B cell (primary cell): ENCODE results near the gene SNX14. TPM values are rescaled to one million over a fixed set of nuclear protein-coding genes. Genes with fewer than 3 reads are reported as not detected.

Source experiments
- ATAC-seq: fragments of 200-7000 bp; cut with Tn5 transposase; one replicate; pipeline ENCODE4 v1.10.0; 2021; ENCODE audit warnings: low read depth, mild to moderate bottlenecking, moderate number of reproducible peaks, moderate library complexity
- CTCF ChIA-PET: fragments of 350-600 bp; sonication (Branson Sonifier 250); formaldehyde crosslinking; loops from one replicate; lab custom pipeline; 2021; ENCODE audit warnings: antibody characterized with exemption, inconsistent platforms; lab: Charles Lee
- POLR2A ChIA-PET: fragments of 350-600 bp; sonication (Branson Sonifier 250); formaldehyde crosslinking; loops from one replicate; lab custom pipeline; 2021; ENCODE audit warnings: antibody characterized with exemption; lab: Charles Lee
- DNase-seq: peaks from one replicate; pipeline ENCODE4 v3.0.0; 2013
- H2AFZ ChIP-seq: 2 replicates; pipeline ENCODE4 v1.6.1; 2012; ENCODE audit warnings: mild to moderate bottlenecking, low read depth, low read length; ENCODE audit not compliant: insufficient read depth, poor library complexity, severe bottlenecking
- H3K27ac ChIP-seq, 2 donors: 1 replicate in 1 of 2; 2 replicates in 1 of 2; pipeline ENCODE4 v1.5.1; 2012 to 2013; ENCODE audit warnings: low read length in 2 of 2, mild to moderate bottlenecking in 2 of 2, moderate library complexity in 1 of 2
- H3K27me3 ChIP-seq, 4 experiments: fragments of 200-600 bp in 1 of 4; sonication (generic) in 1 of 4; replicated peaks in 1 of 4; 1 replicate in 2 of 4; 2 replicates in 2 of 4; pipeline versions ENCODE4 v1.6.1 to v1.7.0; 2013 to 2016; ENCODE audit warnings: low read length in 3 of 4, mild to moderate bottlenecking in 2 of 4, mixed read lengths in 1 of 4, moderate library complexity in 1 of 4; ENCODE audit not compliant: insufficient read depth in 4 of 4, control insufficient read depth in 3 of 4; ENCODE audit errors: control extremely low read depth in 1 of 4
- H3K36me3 ChIP-seq, 2 experiments: replicated peaks in 1 of 2; 1 replicate in 1 of 2; 2 replicates in 1 of 2; pipeline versions ENCODE4 v1.6.1 to v1.7.1; 2013; ENCODE audit warnings: low read length in 1 of 2; ENCODE audit not compliant: insufficient read depth in 2 of 2, control insufficient read depth in 1 of 2; ENCODE audit errors: control extremely low read depth in 1 of 2, extremely low read depth in 1 of 2
- H3K4me1 ChIP-seq, 2 donors: fragments of 200-600 bp in 1 of 2; sonication (generic) in 1 of 2; 1 replicate in 1 of 2; 2 replicates in 1 of 2; pipeline versions ENCODE4 v1.5.1 to v1.6.1; 2013 to 2017; ENCODE audit warnings: low read length in 2 of 2; ENCODE audit not compliant: control insufficient read depth in 2 of 2, insufficient read depth in 2 of 2
- H3K4me2 ChIP-seq: replicated peaks from 2 replicates; pipeline ENCODE3; 2012; ENCODE audit warnings: mild to moderate bottlenecking, low read depth, low read length; ENCODE audit not compliant: poor library complexity, severe bottlenecking
- H3K4me3 ChIP-seq, 5 experiments: fragments of 200-600 bp in 1 of 5; sonication (generic) in 1 of 5; 1 replicate in 3 of 5; 2 replicates in 2 of 5; pipeline versions ENCODE4 v1.5.1 to v1.7.0; 2011 to 2016; ENCODE audit warnings: low read length in 4 of 5, mild to moderate bottlenecking in 4 of 5, low read depth in 2 of 5, control low read depth in 1 of 5, moderate library complexity in 1 of 5; ENCODE audit not compliant: insufficient read depth in 1 of 5; ENCODE audit errors: control extremely low read depth in 1 of 5, extremely low read depth in 1 of 5
- H3K79me2 ChIP-seq: fragments of 200-600 bp; sonication (generic); one replicate; pipeline ENCODE4 v1.6.0; 2016; ENCODE audit warnings: low read length; ENCODE audit not compliant: control insufficient read depth, insufficient read depth
- H3K9ac ChIP-seq: fragments of 200-600 bp; sonication (generic); 2 replicates; pipeline ENCODE4 v1.6.1; 2017; ENCODE audit warnings: mild to moderate bottlenecking, low read length, moderate library complexity
- H3K9me3 ChIP-seq, 3 donors: one replicate each; pipeline versions ENCODE4 v1.6.1 to v1.7.1; 2013; ENCODE audit warnings: low read length in 2 of 3; ENCODE audit not compliant: control insufficient read depth in 2 of 3, insufficient read depth in 1 of 3; ENCODE audit errors: control extremely low read depth in 1 of 3
- H4K20me1 ChIP-seq: 2 replicates; pipeline ENCODE4 v1.6.0; 2012; ENCODE audit warnings: mild to moderate bottlenecking, low read length; ENCODE audit not compliant: insufficient read depth, control insufficient read depth, poor library complexity, severe bottlenecking
- H3K27ac Mint-ChIP-seq: one replicate; pipeline ENCODE4 v1.8.0; 2021; ENCODE audit warnings: mixed read lengths
- H3K27me3 Mint-ChIP-seq: one replicate; pipeline ENCODE4 v1.8.0; 2021; ENCODE audit warnings: mixed read lengths
- H3K4me1 Mint-ChIP-seq: one replicate; pipeline ENCODE4 v1.8.0; 2021; ENCODE audit warnings: mixed read lengths
- H3K4me3 Mint-ChIP-seq: one replicate; pipeline ENCODE4 v1.8.0; 2021; ENCODE audit warnings: mixed read lengths
- H3K9me3 Mint-ChIP-seq: one replicate; pipeline ENCODE4 v1.8.0; 2022; ENCODE audit warnings: mixed read lengths; ENCODE audit not compliant: insufficient read depth
- EZH2 ChIP-seq: IDR thresholded peaks from 2 replicates; pipeline ENCODE4 v1.6.1; 2012; ENCODE audit warnings: borderline replicate concordance, low read depth, mild to moderate bottlenecking, moderate library complexity, low read length; ENCODE audit not compliant: insufficient read depth, poor library complexity, severe bottlenecking
- WGBS: methylation state at CpG from one replicate; pipeline ENCODE4 v1.1.5; 2013; ENCODE audit warnings: missing lambda C conversion rate; ENCODE audit not compliant: insufficient coverage; 5-methylcytosine and 5-hydroxymethylcytosine counted together
- intact Hi-C: fragments of 100-400 bp; cut with micrococcal nuclease; formaldehyde crosslinking; loops from one replicate; pipeline ENCODE4 v1.10.0; 2022
- polyA plus RNA-seq: library from polyadenylated mRNA; depleted of rRNA; stranded (reverse); fragments of >200 nt; gene quantifications from 2 replicates; pipeline ENCODE4 v1.2.3, GENCODE V29; 2012
- total RNA-seq, 2 donors: library from RNA; stranded (reverse); fragments of 120-200 nt in 1 of 2; gene quantifications; 1 replicate in 1 of 2; 2 replicates in 1 of 2; pipeline versions ENCODE4 v1.2.3 to v1.2.4, GENCODE V29; 2013 to 2022
- TF ChIP-seq, protein P1 (sequence below): fragments of 200-600 bp; IDR thresholded peaks from one replicate; pipeline ENCODE4 v1.8.0; 2022; ENCODE audit warnings: antibody characterized with exemption, mild to moderate bottlenecking

Gene SNX14
- total and polyA plus RNA-seq, 2 donors (not counting 1 experiment from before 2014, with no cell fraction given): 36.9 to 80.0 TPM

DNA sequence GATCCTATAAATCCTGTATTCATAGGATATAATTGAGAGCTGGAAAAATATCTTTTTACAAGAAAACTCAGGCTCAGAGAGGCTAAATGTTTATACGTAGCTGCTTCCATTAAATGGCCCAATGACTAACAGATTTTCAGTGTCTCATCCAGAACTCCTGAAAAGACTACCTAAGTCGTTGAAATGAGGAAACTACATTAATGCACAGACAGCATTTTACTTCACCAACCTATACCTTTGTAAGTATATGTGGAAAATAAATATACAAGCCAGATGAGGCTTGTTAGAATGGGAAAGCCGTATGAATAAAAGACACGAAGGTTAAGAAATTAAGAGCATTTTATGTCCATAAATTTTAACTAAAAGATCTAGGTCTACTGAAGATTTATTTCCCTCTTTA lies 8.4 kb upstream of the SNX14 start:
- no peak for ATAC-seq
- no peak overlapping the region for H3K27ac ChIP-seq
- peaks cover 0 to 1% of the 10 kb centered on the region in 2 experiments for H3K36me3 ChIP-seq
- intact Hi-C loops: no loop called here
- no peaks in the 10 kb centered on the region for H3K79me2 ChIP-seq
- H3K27me3 ChIP-seq: no peaks in the 10 kb centered on the region
- Mint-ChIP-seq H3K27me3 (no peaks in the 10 kb centered on the region), H3K9me3 (no peaks in the 10 kb centered on the region), H3K4me1 (no peaks in the 10 kb centered on the region), H3K27ac (no peak overlapping the region), H3K4me3 (no peak overlapping the region)
- ChIA-PET POLR2A (interaction anchor here (0.7 kb wide), 1 partner anchor 24 kb away, joined by 11 read pairs; no protein-coding TSS in a partner anchor), CTCF (no interaction called here)
- H3K9me3 ChIP-seq: no peaks in the 10 kb centered on the region
- no peaks in the 10 kb centered on the region for H4K20me1 ChIP-seq
- no peak for DNase-seq
- H3K9ac ChIP-seq: no peak overlapping the region
- no peaks in the 10 kb centered on the region for H3K4me1 ChIP-seq
- H2AFZ ChIP-seq: no peak overlapping the region
- H3K4me2 ChIP-seq: no peak overlapping the region
- no CpG with 5 or more reads among the region's 4 CpGs for WGBS
- H3K4me3 ChIP-seq: no peak overlapping the region
- no peak for TF ChIP-seq EZH2

DNA sequence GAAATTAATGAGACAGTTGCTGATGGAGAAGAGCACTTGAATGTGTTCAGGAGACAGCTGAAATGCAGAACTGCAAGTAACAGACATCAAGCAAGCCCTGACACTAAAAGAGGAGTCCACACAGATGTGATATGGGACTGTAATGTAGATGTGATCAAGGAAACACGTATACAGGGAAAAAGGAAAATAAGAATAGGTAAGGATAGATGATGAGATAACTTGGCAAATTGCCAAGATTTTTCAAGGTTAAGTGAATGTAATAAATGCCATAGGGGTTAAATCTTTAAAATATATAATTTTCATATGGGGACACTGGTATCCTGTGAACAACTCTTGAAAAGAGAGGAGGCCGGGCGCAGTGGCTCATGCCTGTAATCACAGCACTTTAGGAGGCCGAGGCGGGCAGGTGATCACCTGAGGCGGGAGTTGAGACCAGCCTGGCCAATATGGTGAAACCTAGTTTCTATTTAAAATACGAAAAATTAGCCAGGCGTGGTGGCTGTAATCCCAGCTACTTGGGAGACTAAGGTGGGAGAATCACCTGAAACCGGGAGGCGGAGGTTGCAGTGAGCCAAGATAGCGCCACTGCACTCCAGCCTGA lies 7.2 kb upstream of the SNX14 start:
- POLR2A ChIA-PET: interaction anchor here (1.0 kb wide), 1 partner anchor 42 kb away, joined by 5 read pairs; the partner anchor contains the start of gene SYNCRIP
- no peak overlapping the region for H3K27ac ChIP-seq
- H3K27me3 ChIP-seq: no peaks in the 10 kb centered on the region
- Mint-ChIP-seq H3K27ac (no peak overlapping the region), H3K27me3 (no peaks in the 10 kb centered on the region), H3K9me3 (no peaks in the 10 kb centered on the region), H3K4me1 (no peaks in the 10 kb centered on the region), H3K4me3 (no peak overlapping the region)
- H3K4me1 ChIP-seq: no peaks in the 10 kb centered on the region
- no peak overlapping the region for H3K4me3 ChIP-seq
- H3K9me3 ChIP-seq: no peaks in the 10 kb centered on the region
- no peak for TF ChIP-seq EZH2
- TF ChIP-seq, protein P1, sequence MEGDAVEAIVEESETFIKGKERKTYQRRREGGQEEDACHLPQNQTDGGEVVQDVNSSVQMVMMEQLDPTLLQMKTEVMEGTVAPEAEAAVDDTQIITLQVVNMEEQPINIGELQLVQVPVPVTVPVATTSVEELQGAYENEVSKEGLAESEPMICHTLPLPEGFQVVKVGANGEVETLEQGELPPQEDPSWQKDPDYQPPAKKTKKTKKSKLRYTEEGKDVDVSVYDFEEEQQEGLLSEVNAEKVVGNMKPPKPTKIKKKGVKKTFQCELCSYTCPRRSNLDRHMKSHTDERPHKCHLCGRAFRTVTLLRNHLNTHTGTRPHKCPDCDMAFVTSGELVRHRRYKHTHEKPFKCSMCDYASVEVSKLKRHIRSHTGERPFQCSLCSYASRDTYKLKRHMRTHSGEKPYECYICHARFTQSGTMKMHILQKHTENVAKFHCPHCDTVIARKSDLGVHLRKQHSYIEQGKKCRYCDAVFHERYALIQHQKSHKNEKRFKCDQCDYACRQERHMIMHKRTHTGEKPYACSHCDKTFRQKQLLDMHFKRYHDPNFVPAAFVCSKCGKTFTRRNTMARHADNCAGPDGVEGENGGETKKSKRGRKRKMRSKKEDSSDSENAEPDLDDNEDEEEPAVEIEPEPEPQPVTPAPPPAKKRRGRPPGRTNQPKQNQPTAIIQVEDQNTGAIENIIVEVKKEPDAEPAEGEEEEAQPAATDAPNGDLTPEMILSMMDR: no peak
- CTCF ChIA-PET: no interaction called here
- H3K36me3 ChIP-seq: peaks cover 0 to 1% of the 10 kb centered on the region in 2 experiments
- H3K79me2 ChIP-seq: no peaks in the 10 kb centered on the region
- intact Hi-C loops: no loop called here
- WGBS: 98% methylated on average over 8 of the region's 11 CpGs
- DNase-seq (peak; percentile 15), ATAC-seq (no peak)
- no peak overlapping the region for H3K4me2 ChIP-seq
- no peaks in the 10 kb centered on the region for H4K20me1 ChIP-seq
- no peak overlapping the region for H3K9ac ChIP-seq
- no peak overlapping the region for H2AFZ ChIP-seq
